NCI-H128 (cell line): ENCODE results near the gene PTH2R.
"Not testable (repeated sequence)": the region's sequence is repeated elsewhere in the genome, so short reads cannot be mapped to it uniquely, and the experiment has no call there.

Experiments
- DNase-seq: peaks from one replicate; lab custom pipeline; 2025; ENCODE audit not compliant: unreplicated experiment; lab: John Stamatoyannopoulos, UW

PTH2R gene

DNA sequence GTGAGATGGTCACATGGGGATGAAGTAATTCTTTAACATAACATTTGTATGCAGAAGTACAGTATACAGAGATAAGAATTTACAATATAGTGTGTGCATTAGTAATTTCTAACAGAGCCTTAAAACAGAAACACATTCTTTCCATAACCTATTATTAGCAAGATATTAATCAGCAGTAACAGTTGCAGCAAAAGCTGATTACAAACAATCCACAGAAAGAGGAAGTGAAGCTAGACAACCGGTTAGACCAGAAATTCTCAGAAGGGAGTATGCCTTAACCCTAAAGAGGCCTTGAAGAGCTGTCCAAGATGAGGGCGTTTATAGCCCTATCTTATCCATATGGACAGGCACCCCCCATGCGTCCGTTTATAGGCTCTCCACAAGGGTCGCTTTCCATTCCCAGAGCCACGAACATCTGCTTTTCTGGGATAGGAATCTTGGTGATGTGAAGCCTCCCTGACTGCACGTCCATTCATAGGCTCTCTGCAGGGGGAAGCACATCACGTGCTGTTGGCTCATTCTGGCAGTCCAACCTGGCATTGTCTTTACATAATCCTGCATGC lies 75.9 kb downstream of the PTH2R start:
- not testable (repeated sequence) for DNase-seq

DNA sequence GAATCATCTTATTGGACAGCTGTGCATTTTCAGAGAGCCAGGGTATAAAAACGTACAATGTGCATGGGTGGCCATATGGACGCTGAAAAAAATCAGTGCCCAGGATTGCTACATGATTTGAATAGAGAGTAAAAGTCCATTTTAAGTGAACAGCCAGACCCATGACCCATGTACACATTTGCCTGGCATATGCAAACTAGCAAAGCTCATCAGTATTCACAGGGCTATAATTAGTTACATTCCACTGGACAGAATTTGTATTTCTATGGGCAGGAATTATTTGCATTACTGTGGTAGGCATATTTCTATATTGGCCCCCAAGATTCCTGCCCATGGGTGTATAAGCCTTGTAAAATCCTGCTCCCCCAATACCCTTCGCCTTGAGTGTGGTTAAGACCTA lies 78.8 kb downstream of the PTH2R start:
- DNase-seq, result no peak

DNA sequence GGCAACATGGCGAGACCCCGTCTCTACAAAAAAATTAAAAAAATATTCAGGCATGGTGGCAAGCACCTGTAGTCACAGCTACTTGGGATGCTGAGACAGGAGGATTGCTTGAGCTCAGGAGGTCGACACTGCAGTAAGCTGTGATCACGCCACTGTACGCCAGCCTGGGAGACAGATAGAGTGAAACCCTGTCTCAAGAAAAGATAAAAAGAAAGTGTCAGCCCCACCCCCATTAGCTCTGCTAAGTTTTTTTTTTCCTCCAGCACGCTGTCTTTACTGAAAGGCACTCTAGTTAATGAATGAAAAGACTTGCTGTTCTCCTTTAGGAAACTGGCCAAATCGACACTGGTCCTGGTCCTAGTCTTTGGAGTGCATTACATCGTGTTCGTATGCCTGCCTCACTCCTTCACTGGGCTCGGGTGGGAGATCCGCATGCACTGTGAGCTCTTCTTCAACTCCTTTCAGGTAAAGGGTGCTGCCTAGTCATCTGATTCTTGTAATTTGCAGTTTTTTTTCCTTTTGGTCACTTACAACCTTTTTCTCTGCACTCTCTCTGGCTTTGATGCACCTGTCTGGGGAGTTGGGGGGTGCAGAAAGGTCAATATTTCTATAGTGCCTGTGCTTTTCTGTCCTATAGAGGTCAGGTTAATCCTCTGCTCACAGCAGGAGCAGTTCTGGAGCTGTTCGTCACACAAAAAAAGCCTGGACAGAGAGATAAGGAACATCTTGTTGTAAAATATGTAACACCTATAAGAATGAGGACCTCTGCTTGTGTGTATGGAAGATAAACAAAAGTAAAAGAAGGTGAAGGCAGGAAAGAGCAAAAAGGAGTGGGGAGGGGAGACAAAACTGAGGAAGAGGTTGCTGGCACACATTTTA lies 82.3 kb downstream of the PTH2R start:
- no peak for DNase-seq

DNA sequence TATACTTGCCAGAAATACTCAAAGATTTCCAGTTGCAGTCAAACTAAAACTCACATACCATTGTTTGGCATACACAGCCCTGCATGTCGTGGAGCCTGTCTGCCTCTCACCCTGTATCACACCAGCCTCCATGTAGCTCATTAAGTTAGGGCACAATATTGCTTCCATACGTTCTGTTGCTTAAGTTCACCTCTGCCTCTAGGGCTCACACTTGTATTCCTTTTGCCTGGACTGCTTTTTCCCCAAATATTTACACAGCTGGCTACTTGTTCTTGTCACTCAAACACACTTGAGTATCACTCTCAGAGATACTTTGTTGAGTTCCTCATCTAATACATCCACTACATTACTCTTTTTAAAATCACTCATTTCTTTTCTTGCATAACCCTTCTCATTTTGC lies 83.1 kb downstream of the PTH2R start:
- DNase-seq, result peak; percentile 6

DNA sequence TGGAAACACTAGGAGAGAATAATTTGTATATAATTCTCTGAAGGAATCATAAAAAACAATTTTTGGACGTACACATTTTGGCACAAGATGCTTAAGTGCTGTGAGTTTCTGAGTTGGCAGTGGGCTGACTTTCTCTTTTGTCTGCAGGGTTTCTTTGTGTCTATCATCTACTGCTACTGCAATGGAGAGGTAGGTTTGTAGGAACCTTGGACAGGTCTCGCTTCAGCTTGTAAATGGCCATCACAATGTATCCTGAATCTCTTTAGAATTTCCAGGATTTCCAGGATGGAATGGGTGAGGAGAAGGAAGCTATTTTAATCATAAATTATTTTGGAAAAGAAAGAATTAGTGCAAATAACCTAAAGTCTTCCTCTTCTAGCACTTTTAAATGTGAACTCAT lies 83.9 kb downstream of the PTH2R start:
- no peak for DNase-seq

DNA sequence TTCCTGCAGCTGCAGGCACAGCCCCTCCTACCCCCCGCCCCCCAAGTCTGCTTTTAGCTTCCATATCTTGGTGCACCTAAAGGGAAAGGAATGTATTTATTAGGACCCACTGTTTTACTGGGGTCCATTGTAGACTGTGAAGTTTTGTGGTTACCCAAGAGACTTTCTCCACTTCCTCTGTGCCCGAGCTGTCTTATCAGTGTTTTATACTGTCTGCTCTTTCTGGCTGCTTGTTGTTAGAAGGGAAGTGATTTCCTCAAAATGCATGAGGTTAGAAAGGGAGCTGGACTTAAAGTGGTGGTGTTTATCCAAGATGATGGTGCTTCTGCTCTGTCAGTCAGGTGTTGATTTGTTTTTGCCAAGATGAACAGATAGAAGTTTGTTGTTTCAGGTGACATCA lies 85.0 kb downstream of the PTH2R start:
- no peak for DNase-seq

DNA sequence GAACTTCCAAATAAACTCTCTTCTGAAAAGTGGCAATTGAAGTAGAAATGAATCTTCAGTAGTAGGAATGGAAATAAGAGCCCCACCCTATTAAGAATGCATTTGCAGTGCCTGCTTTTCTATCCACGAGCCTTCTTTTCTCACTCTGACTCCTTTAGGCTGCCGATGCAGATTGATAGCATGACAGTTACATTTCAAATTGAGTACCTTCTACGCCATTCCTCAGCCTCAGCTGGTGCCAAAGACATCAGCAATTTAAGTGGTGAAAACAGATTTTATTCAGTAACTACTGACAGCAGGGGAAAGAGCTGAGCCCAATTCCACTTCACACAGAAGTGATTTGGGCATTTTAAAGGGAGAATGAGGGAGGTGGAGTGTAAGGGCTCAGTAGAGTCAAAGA lies 85.5 kb downstream of the PTH2R start:
- no peak for DNase-seq

DNA sequence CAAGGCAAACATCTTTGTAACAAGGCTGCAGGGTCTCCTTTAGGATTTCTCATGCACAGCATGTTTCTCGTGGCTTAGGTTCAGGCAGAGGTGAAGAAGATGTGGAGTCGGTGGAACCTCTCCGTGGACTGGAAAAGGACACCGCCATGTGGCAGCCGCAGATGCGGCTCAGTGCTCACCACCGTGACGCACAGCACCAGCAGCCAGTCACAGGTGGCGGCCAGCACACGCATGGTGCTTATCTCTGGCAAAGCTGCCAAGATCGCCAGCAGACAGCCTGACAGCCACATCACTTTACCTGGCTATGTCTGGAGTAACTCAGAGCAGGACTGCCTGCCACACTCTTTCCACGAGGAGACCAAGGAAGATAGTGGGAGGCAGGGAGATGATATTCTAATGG lies 86.6 kb downstream of the PTH2R start:
- DNase-seq, result no peak

DNA sequence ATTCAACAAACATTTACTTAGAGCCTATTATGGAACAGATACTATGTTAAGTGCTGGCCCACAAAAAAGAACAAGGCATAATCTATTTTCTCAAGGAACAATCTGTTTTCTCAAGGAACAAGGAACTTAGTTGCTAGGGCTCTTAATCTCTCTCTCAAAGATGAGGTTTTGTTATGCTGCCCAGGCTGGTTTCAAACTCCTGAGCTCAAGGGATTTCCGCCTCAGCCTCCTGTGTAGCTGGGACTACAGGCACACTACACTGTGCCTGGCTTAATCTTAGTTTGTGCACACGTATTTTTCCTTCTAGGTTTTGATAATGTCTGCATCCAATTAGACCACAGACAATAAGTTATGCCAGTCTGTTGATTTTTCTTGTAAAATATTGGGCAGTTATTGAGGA lies 89.5 kb downstream of the PTH2R start:
- no peak for DNase-seq

DNA sequence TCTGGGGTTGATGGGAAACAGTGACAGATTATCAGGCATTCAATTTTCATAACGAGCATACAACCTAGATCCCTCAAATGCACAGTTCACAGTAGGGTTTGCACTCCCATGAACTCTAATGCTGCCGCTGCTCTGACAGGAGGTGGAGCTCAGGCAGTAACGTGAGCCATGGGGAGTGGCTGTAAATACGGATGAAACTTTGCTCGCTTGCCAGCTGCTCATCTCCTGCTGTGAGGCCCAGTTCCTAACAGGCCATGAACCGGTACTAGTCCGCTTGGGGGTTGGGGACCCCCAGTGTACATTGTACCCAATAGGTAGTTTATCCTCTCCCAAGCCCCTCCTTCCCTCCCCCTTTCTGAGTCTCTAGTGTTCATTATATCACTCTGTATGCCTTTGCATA lies 94.6 kb downstream of the PTH2R start:
- peak; percentile 63 for DNase-seq

DNA sequence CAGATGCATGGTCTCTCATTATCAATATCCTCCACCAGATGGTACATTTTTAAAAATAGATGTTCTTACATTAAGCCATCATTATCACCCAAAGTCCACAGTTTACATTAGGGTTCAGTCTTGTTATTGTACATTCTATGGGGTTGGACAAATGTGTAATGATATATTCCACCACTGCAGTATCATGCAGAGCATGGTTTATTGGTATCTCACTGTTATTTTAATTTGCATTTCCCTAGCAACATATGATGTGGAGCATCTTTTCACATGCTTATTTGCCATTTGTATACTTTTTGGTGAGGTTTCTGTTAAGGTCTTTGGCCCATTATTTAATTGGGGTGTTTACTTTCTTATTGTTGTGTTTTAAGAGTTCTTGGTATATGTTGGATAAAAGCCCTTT lies 95.7 kb downstream of the PTH2R start:
- no peak for DNase-seq

DNA sequence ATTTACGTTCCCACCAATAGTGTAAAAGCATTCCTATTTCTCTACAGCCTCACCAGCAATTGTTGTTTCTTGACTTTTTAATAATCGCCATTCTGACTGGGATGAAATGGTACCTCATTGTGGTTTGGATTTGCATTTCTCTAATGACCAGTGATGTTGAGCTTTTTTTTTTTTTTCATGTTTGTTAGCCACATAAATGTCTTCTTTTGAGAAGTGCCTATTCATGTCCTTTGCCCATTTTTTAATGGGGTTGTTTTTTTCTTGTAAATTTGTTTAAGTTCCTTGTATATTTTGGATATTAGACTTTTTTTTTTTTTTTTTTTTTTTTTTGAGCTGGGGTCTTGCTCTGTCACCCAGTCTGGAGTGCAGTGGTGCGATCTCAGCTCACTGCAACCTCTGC lies 98.8 kb downstream of the PTH2R start:
- not testable (repeated sequence) for DNase-seq

DNA sequence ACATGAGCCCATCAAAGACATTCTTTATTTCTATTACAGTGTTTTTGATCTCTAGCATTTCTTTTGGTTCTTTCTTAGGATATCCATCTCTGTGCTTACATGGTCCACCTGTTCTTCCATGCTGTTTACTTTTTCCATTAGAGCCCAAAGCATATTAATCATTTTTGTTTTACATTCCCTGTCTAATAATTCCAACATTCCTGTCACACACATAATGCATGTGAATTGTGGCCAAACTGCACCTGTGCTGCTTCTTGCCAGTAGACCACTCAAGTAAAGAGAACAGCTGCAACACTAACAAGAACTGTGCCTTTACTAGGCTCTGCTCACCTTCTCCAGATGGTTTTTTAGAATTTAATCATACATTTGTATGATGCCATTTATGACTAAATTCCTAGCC lies 103.0 kb downstream of the PTH2R start:
- DNase-seq, result no peak

DNA sequence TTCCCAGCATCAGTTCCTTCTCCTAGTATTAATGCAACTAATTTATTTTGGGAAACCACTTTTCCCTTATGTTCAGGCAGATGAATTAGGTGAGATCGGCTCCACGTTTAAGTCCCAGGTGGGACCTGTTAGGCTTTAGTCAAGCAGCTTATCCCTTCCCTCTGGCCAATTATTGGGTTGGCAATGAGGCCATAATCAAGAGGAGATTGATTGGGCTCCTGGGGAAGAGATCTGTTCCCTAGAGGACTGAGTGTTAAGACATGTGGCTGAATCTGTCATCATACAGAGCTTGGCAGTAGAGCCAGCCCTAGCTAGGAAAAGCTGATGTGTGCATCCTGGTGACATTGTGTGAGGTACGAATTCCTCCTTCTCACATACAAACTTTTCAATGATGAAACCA lies 104.4 kb downstream of the PTH2R start:
- no peak for DNase-seq

DNA sequence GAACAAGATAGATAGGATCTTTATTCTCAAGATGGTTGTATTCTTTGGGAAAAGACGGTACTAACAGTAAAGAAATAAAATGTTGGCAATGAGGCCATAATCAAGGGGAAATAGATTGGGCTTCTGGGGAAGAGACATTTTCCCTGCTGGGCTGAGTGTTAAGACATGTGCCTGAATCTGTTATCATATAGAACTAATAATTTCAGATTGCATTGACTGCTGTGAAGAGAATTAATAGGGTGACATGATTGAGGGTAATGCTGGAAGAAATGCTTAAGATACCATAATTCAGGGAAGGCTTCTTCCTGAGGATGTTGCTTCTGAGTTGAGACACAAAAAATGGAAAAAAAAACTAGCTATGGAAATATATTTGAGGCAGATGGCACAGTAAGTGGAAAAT lies 105.0 kb downstream of the PTH2R start:
- DNase-seq, result no peak

DNA sequence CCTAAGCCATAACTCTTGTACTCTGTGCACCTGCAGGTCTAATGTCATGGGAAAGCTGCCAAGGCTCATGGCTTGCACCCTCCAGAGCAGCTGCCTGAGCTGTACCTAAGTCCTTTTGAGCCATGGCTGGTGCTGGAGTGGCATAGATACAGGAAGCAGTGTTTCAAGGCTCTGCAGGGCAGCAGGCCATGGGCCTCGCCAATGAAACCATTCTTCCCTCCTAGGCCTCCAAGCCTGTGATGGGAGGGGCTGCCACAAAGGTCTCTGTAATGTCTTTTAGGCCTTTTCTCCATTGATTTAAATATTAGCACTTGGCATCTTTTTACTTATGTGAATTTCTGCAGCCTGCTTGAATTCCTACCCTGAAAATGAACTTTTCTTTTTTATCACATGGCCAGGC lies 108.5 kb downstream of the PTH2R start:
- DNase-seq, result no peak

DNA sequence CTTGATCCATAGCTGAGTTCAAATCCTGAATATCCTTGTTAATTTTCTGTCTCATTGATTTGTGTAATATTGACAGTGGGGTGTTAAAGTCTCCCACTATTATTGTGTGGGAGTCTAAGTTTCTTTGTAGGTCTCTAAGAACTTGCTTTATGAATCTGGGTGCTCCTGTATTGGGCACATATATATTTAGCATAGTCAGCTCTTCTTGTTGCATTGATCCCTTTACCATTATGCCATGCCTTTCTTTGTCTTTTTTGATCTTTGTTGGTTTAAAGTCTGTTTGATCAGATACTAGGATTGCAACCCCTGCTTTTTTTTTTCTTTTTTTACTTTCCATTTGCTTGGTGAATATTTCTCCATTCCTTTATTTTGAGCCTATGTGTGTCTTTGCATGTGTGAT lies 116.5 kb downstream of the PTH2R start:
- DNase-seq, result not testable (repeated sequence)

DNA sequence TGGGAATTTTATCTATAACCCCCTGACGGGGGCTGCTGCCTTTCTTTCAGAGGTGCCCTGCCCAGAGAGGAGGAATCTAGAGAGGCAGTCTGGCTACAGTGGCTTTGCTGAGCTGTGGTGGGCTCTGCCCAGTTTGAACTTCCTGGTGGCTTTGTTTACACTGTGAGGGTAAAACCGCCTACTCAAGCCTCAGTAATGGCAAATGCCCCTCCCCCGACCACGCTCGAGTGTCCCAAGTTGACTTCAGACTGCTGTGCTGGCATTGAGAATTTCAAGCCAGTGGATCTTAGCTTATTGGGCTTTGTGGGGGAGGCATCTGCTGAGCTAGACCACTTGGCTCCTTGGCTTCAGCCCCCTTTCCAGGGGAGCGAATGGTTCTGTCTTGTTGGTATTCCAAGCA lies 118.6 kb downstream of the PTH2R start:
- DNase-seq, result not testable (repeated sequence)

DNA sequence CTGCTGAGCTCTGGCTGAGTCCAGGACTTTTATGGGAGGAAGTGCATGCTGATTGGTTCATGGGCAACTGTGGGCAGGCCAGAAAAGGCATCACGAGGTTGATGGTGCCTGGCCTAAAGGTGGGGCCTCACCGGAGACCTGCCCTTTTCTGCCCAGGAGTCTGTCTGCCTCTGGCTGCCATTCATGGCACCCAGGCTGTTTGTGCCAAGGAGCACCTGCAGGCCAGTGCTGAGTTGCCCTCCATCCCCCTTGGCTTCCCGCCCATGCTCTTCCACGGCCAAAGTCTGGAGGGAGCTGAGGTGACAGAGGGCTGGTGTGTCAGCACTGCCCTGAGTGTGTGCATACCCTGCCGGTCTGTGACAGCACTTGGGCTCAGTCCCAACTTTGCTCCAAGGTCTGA lies 123.2 kb downstream of the PTH2R start:
- no peak for DNase-seq

DNA sequence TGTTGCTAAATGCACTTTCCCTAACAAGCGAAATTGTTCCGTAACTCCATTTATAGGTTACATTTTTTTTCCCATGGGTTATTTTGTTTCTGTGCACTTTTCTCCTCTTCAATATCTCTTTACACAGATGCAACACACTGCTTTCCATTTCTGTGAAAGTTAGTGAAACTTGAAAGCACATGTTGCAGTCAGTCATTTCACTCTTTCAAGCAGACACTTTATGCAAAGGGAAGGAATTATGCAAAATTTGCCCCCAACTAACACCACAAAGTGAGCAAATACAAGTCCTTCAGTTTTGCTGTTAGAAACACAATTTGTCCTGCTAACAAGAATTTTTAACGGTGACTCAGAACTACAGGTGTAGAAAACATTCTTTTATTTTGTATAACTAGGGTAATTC lies 124.8 kb downstream of the PTH2R start:
- no peak for DNase-seq

DNA sequence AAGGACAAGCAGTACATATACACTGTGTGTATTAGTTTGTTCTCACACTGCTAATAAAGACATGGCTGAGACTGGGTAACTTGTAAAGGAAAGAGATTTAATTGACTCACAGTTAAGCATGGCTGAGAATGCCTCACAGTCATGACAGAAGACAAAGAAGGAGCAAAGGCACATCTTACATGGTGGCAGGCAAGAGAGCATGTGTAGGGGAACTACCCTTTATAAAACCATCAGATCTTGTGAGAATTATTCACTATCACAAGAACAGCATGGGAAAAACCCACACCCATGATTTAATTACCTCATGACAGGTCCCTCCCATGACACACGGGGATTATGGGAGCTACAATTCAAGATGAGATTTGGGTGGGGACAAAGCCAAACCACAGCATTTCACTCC lies 129.0 kb downstream of the PTH2R start:
- not testable (repeated sequence) for DNase-seq

DNA sequence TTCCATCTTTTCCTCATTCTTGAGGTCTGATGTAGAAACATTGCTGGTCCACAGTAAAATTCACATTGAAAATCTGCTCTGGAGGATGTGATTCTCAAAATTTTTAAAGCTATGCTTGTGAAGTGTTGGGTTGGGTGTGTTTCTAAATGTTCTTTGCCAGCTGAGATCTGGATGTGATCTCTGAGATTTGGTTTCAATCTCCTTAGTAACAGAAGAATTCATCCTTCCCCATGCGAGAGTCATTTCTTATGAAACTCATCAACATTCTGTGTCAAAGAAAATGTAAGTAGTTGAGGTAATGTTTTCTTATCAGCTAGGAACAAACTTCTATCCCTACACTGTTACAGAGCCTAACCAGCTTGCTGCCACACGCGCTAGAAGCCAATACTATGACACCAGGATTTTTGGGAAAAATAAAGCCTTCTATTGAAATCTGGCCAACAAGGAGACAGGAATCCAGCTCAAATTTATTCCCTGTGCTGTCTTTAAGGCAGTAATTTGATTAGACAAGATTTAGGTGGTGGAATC lies 134.9 kb downstream of the PTH2R start:
- no peak for DNase-seq
